Measurements from ENCODE around the gene SMIM36.

SMIM36 gene

DNA sequence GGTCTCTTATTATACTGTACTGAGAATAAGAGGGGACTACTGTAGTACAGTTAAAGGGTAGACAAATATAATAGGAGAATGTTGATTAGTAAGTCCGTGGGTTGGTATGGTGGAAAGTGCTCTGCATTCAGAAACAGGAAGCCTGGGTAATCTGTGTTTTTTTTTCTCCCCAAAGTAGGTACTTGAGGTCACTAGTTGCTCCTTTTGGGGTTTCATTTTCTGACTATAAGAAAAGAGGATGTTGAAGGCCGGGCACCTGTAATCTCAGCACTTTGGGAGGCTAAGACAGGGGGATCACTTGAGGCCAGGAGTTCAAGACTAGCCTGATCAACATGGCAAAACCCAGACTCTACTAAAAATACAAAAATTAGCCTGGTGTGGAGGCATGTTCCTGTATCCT, 47.7 kb downstream of the SMIM36 start:
- no peak for TF ChIP-seq CTCF (conservative IDR thresholded peaks at IDR 0.05; ENCODE audit: low read depth, low read length)
- no peak overlapping the region for H3K4me3 ChIP-seq (ENCODE audit: low read length)
- no peak for DNase-seq (ENCODE audit: low read depth)

GRCh38 chr17:55462711-55463110, 48.5 kb downstream of the SMIM36 start:
- H3K4me3 ChIP-seq (ENCODE audit: low read length) = no peak overlapping the region
- DNase-seq (ENCODE audit: low read depth) = no peak

GRCh38 chr17:55462234-55462633, 49.0 kb downstream of the SMIM36 start:
- DNase-seq (ENCODE audit: low read depth) = no peak
- TF ChIP-seq CTCF (conservative IDR thresholded peaks at IDR 0.05; ENCODE audit: low read depth, low read length) = no peak
- no peak overlapping the region for H3K4me3 ChIP-seq (ENCODE audit: low read length)

More at GRCh38 chr17:55462711-55463110, 48.5 kb downstream of the SMIM36 start:
- TF ChIP-seq CTCF (conservative IDR thresholded peaks at IDR 0.05; ENCODE audit: low read depth, low read length) = no peak

DNA sequence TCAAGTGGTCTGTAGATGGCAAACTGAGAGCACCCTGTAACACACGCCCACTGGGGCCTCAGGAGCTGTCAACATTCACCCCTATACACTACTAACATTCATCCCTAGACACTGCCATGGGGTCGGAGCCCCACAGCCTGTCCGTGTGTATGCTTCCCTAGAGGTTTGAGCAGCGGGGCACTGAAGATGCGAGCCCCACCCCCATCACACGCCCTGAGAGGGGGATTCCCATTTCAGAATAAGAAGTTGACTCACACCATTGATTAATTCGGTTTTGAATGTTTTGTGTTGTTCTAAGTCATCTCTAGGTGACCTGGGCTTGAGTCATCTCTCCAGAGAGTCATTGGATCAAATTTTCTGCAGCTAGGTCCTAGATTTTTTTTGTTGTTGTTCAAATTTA, 52.3 kb downstream of the SMIM36 start:
- no peak for DNase-seq (ENCODE audit: low read depth)
- TF ChIP-seq CTCF (conservative IDR thresholded peaks at IDR 0.05; ENCODE audit: low read depth, low read length) = no peak
- H3K4me3 ChIP-seq (ENCODE audit: low read length) = no peak overlapping the region

DNA sequence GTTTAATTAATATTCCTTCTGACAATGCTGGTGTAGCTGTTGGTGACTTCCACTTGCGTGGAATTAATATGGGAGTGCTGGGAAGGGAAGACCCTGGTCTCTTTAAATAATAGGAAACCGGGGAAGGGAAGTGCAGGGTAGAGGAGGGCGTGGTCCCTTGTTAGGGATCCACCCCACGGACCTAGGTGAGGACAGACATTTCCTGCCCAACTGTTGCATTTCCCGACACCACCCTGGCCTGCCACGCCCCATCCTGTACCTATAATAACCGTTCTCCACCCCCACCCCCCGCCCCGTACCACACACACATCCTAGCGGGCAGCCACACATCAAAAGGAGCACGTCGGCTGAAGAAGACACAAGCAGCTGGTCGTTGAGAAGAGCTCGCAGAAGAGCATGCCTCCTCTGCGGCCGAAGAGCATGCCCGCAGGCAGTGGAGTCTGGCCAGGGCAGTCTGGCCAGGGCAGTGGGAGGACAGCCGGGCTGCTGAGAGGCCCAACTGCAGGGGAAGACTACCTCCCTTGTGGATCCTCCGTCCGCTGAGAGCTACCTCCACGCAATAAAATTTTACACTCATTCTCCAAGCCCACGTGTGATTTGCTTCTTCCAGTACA, 52.9 kb downstream of the SMIM36 start:
- no peak overlapping the region for H3K4me3 ChIP-seq (ENCODE audit: low read length)
- no peak for TF ChIP-seq CTCF (conservative IDR thresholded peaks at IDR 0.05; ENCODE audit: low read depth, low read length)
- no peak for DNase-seq (ENCODE audit: low read depth)

DNA sequence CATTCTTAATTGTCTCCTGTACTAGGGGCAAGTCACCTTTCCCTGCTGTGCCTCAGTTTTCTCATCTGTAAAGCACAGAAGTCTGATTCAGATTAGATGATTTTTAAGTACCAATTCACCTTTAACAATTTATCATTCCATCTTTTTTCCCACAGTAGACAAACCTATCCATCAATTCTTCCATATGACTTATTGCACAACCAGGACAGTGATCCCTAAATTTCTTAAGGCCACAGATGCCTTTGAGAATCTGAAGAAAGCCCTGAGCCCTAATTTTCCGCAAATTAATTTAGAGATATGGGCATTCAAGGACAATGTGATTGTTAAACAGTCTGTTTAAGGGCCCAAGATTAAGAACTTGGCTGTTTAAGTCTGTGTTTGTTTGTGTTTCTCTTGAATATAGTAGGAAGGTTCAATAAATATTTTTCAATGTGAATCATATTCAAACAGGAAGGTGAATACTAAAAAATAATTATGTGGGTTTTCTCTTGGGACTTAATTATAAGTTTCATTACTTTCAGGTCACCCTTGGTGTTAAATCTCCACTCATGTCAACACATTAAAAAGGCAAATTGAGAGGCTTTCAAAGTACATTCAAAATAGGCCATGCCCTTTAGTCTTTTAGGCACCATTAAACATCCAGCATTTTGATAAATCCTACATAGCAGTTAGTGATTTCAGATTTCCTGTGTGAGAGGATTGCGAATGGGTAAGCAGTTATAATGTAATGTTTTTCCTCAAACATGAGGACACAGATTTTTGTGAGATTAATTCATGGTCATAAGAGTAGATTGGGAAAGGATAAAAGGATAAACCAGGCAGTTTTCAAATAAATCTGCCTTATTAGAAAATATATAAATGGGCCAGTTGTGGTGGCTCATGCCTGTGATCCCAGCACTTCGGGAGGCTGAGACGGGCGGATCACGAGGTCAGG, 54.7 kb downstream of the SMIM36 start:
- no peak for DNase-seq (ENCODE audit: low read depth)
- H3K4me3 ChIP-seq (ENCODE audit: low read length) = no peak overlapping the region
- no peak for TF ChIP-seq CTCF (conservative IDR thresholded peaks at IDR 0.05; ENCODE audit: low read depth, low read length)
